Parathyroid adenoma (tissue), 2 donors: ENCODE results near the gene PSMA5.
"Not testable (repeated sequence)": the region's sequence is repeated elsewhere in the genome, so short reads cannot be mapped to it uniquely, and the experiment has no call there.

ENCODE experiments used
- H2AFZ ChIP-seq: fragments of 300-600 bp; sonication (generic); one replicate; pipeline ENCODE4 v1.7.0; 2017; ENCODE audit warnings: antibody characterized with exemption, mild to moderate bottlenecking
- H3K27ac ChIP-seq: fragments of 300-600 bp; sonication (generic); one replicate; pipeline ENCODE4 v1.7.0; 2017
- H3K27me3 ChIP-seq: fragments of 300-600 bp; sonication (generic); one replicate; pipeline ENCODE4 v1.7.0; 2017; ENCODE audit warnings: low read length; ENCODE audit not compliant: control insufficient read depth, insufficient read depth
- H3K36me3 ChIP-seq: fragments of 300-600 bp; sonication (generic); one replicate; pipeline ENCODE4 v1.7.0; 2017; ENCODE audit warnings: low read length; ENCODE audit not compliant: control insufficient read depth, insufficient read depth
- H3K4me1 ChIP-seq: fragments of 300-600 bp; sonication (generic); one replicate; pipeline ENCODE4 v1.7.0; 2017; ENCODE audit warnings: control low read depth
- H3K4me2 ChIP-seq: fragments of 300-600 bp; sonication (generic); one replicate; pipeline ENCODE4 v1.7.0; 2017; ENCODE audit warnings: low read length
- H3K4me3 ChIP-seq: fragments of 300-600 bp; sonication (generic); one replicate; pipeline ENCODE4 v1.7.0; 2017; ENCODE audit warnings: low read depth, low read length
- H3K79me2 ChIP-seq: fragments of 300-600 bp; sonication (generic); one replicate; pipeline ENCODE4 v1.7.0; 2017; ENCODE audit warnings: control low read depth
- H3K9ac ChIP-seq: fragments of 300-600 bp; sonication (generic); one replicate; pipeline ENCODE4 v1.7.0; 2017; ENCODE audit warnings: mild to moderate bottlenecking
- H3K9me3 ChIP-seq: fragments of 300-600 bp; sonication (generic); one replicate; pipeline ENCODE4 v1.7.0; 2017; ENCODE audit warnings: low read length; ENCODE audit not compliant: control insufficient read depth
- CTCF ChIP-seq: fragments of 300-600 bp; sonication (generic); IDR thresholded peaks from one replicate; pipeline ENCODE4 v1.7.0; 2017; ENCODE audit warnings: antibody characterized with exemption, mild to moderate bottlenecking
- donor health status: primary hyperparathyroidism.

Gene PSMA5

GRCh38 chr1:109379907-109380306, 46.3 kb downstream of the PSMA5 start:
- Histone ChIP-seq H3K79me2 (peaks cover 5% of the 10 kb centered on the region), H3K9me3 (no peaks in the 10 kb centered on the region), H3K36me3 (no peaks in the 10 kb centered on the region), H2AFZ (no peak overlapping the region), H3K27me3 (no peaks in the 10 kb centered on the region), H3K9ac (no peak overlapping the region), H3K4me2 (no peak overlapping the region), H3K4me3 (no peak overlapping the region), H3K4me1 (no peaks in the 10 kb centered on the region), H3K27ac (no peak overlapping the region)
- no peak for TF ChIP-seq CTCF

GRCh38 chr1:109379422-109379821, 46.8 kb downstream of the PSMA5 start:
- Histone ChIP-seq H3K4me2 (peak overlapping the region; percentile 7), H3K36me3 (no peaks in the 10 kb centered on the region), H3K27ac (no peak overlapping the region), H3K4me1 (no peaks in the 10 kb centered on the region), H2AFZ (no peak overlapping the region), H3K9me3 (no peaks in the 10 kb centered on the region), H3K4me3 (no peak overlapping the region), H3K9ac (no peak overlapping the region), H3K27me3 (no peaks in the 10 kb centered on the region), H3K79me2 (peaks cover 5% of the 10 kb centered on the region)
- TF ChIP-seq CTCF: no peak

GRCh38 chr1:109377698-109378097, 48.5 kb downstream of the PSMA5 start:
- Histone ChIP-seq H3K27me3 (no peaks in the 10 kb centered on the region), H3K36me3 (no peaks in the 10 kb centered on the region), H3K9me3 (no peaks in the 10 kb centered on the region), H3K4me2 (no peak overlapping the region), H3K27ac (no peak overlapping the region), H2AFZ (no peak overlapping the region), H3K4me1 (no peaks in the 10 kb centered on the region), H3K9ac (no peak overlapping the region), H3K79me2 (peaks cover 5% of the 10 kb centered on the region), H3K4me3 (no peak overlapping the region)
- no peak for TF ChIP-seq CTCF

- H3K4me1 ChIP-seq, H3K79me2 ChIP-seq, H3K9ac ChIP-seq, H2AFZ ChIP-seq, H3K36me3 ChIP-seq, H3K4me2 ChIP-seq, H3K4me3 ChIP-seq, H3K27ac ChIP-seq, H3K9me3 ChIP-seq, H3K27me3 ChIP-seq: not testable (repeated sequence)
Measured at GRCh38 chr1:109373696-109374095, 52.6 kb downstream of the PSMA5 start.

- H3K79me2 ChIP-seq: no peaks in the 10 kb centered on the region
- H3K9ac ChIP-seq: no peak overlapping the region
- H3K4me1 ChIP-seq: no peaks in the 10 kb centered on the region
- H3K4me2 ChIP-seq: no peak overlapping the region
- no peak overlapping the region for H2AFZ ChIP-seq
- TF ChIP-seq CTCF: no peak
- H3K9me3 ChIP-seq: no peaks in the 10 kb centered on the region
- no peak overlapping the region for H3K4me3 ChIP-seq
- no peaks in the 10 kb centered on the region for H3K36me3 ChIP-seq
- H3K27me3 ChIP-seq: no peaks in the 10 kb centered on the region
- no peak overlapping the region for H3K27ac ChIP-seq
Measured at GRCh38 chr1:109373126-109373525, 53.1 kb downstream of the PSMA5 start.
